ENCODE data around the gene KAT6B. TPM values are rescaled to one million over a fixed set of nuclear protein-coding genes. Genes with fewer than 3 reads are reported as not detected.
"Not testable (repeated sequence)": the region's sequence is repeated elsewhere in the genome, so short reads cannot be mapped to it uniquely, and the experiment has no call there.

Gene KAT6B
- total and polyA plus RNA-seq, 2 experiments from 2014 or later: 15.8 to 36.2 TPM

- Histone ChIP-seq H3K4me3 (no peak overlapping the region), H4K20me1 (ENCODE audit: insufficient read depth, poor library complexity, severe bottlenecking) (peaks cover 77% of the 10 kb centered on the region), H3K27ac (no peak overlapping the region), H3K79me2 (peaks cover 90% of the 10 kb centered on the region), H3K27me3 (no peaks in the 10 kb centered on the region), H3K36me3 (replicated peaks; ENCODE audit: insufficient read depth, low read depth) (no peaks in the 10 kb centered on the region), H3K4me2 (no peak overlapping the region), H2AFZ (no peak overlapping the region), H3K4me1 (ENCODE audit: insufficient read depth) (peaks cover 18% of the 10 kb centered on the region), H3K9me3 (ENCODE audit: low read depth) (no peaks in the 10 kb centered on the region), H3K9me2 (replicated peaks; ENCODE audit: insufficient read depth) (no peaks in the 10 kb centered on the region)
- TF ChIP-seq EZH2 (IDR thresholded peaks at IDR 0.05; ENCODE audit: borderline replicate concordance): no peak
- TF ChIP-seq EZH2phosphoT487 (IDR thresholded peaks at IDR 0.05; ENCODE audit: low read depth, severe bottlenecking, unreplicated experiment): no peak
- no peak for TF ChIP-seq CTCF (IDR thresholded peaks at IDR 0.05; ENCODE audit: poor library complexity)
- WGBS (ENCODE audit: low lambda C conversion rate, missing lambda C conversion rate): 95% methylated on average over 1 of the region's 1 CpG
- DNase-seq (ENCODE audit: low spot score): no peak
Measured at GRCh38 chr10:74874649-74875048, 48.2 kb downstream of the KAT6B start.

DNA sequence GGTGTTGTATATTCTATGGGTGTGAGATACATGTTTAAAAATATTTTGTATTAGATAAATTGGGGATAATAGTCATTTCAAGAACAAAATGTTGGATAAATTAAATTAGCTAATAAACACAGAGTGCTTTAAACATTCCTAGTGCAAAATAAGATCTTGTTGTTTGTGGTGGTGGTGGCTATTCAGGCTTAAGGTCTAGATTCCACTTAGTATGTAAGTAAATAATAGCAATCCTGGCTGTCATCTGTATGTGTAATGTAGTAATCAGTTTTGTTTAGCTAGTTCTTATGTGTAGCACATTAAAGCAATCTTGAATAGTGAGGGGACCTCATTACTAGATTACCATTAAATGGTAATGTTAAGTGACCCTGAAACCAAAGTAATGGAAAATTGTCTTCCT, 48.7 kb downstream of the KAT6B start:
- peaks cover 18% of the 10 kb centered on the region for H3K4me1 ChIP-seq (ENCODE audit: insufficient read depth)
- TF ChIP-seq EZH2phosphoT487 (IDR thresholded peaks at IDR 0.05; ENCODE audit: low read depth, severe bottlenecking, unreplicated experiment) (no peak), EZH2 (IDR thresholded peaks at IDR 0.05; ENCODE audit: borderline replicate concordance) (no peak), CTCF (IDR thresholded peaks at IDR 0.05; ENCODE audit: poor library complexity) (no peak)
- no peak for DNase-seq (ENCODE audit: low spot score)
- H3K9me2 ChIP-seq (replicated peaks; ENCODE audit: insufficient read depth): no peaks in the 10 kb centered on the region
- no peak overlapping the region for H3K27ac ChIP-seq
- H3K4me2 ChIP-seq: no peak overlapping the region
- no peaks in the 10 kb centered on the region for H3K36me3 ChIP-seq (replicated peaks; ENCODE audit: insufficient read depth, low read depth)
- H2AFZ ChIP-seq: no peak overlapping the region
- no peaks in the 10 kb centered on the region for H3K27me3 ChIP-seq
- H3K9me3 ChIP-seq (ENCODE audit: low read depth): no peaks in the 10 kb centered on the region
- no peak overlapping the region for H3K4me3 ChIP-seq
- H3K79me2 ChIP-seq: peaks cover 90% of the 10 kb centered on the region
- H4K20me1 ChIP-seq (ENCODE audit: insufficient read depth, poor library complexity, severe bottlenecking): peaks cover 79% of the 10 kb centered on the region

DNA sequence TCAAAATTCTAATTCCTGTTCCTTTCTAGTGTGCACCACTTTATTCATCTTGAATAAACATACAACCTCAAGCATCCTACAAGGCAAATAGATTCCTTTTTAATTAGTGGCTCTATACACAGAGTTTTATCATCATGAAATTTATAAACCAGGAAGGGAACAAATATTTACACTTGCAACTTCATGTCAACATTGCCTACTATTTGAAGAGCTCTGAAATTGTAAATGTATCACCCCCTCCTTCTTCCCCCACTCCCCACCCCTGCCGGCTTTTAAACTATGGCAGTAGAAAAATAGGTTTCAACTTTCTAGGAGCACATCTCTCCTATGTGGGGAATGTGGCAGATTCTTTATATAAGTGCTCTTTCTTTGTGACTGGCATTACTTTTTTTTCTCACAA, 49.6 kb downstream of the KAT6B start:
- Histone ChIP-seq H3K79me2 (peaks cover 92% of the 10 kb centered on the region), H2AFZ (no peak overlapping the region), H3K9me2 (replicated peaks; ENCODE audit: insufficient read depth) (no peaks in the 10 kb centered on the region), H3K4me3 (no peak overlapping the region), H3K4me2 (no peak overlapping the region), H3K4me1 (ENCODE audit: insufficient read depth) (peaks cover 18% of the 10 kb centered on the region), H3K36me3 (replicated peaks; ENCODE audit: insufficient read depth, low read depth) (no peaks in the 10 kb centered on the region), H3K27ac (no peak overlapping the region), H3K9me3 (ENCODE audit: low read depth) (no peaks in the 10 kb centered on the region), H4K20me1 (ENCODE audit: insufficient read depth, poor library complexity, severe bottlenecking) (peaks cover 75% of the 10 kb centered on the region), H3K27me3 (no peaks in the 10 kb centered on the region)
- TF ChIP-seq EZH2phosphoT487 (IDR thresholded peaks at IDR 0.05; ENCODE audit: low read depth, severe bottlenecking, unreplicated experiment): peak; percentile 32
- no peak for TF ChIP-seq CTCF (IDR thresholded peaks at IDR 0.05; ENCODE audit: poor library complexity)
- 17% methylated on average over 1 of the region's 1 CpG for WGBS (ENCODE audit: low lambda C conversion rate, missing lambda C conversion rate)
- no peak for DNase-seq (ENCODE audit: low spot score)

DNA sequence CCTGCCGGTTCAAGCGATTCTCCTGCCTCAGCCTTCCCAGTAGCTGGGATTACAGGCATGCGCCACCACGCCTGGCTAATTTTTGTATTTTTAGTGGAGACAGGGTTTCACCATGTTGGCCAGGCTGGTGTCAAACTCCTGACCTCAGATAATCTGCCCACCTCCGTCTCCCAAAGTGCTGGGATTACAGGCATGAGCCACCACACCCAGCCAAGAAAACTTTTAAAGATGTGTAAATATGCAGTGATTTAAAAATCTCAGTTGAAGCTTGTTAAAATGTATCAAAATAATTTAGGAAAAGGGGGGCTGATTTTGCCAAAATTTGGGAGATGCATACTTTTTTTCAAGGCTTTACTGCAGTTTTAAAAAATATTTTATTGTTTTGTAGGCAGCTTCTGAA, 50.7 kb downstream of the KAT6B start:
- H3K79me2 ChIP-seq: peaks cover 93% of the 10 kb centered on the region
- not testable (repeated sequence) for H3K4me2 ChIP-seq; H2AFZ ChIP-seq; DNase-seq (ENCODE audit: low spot score); H3K36me3 ChIP-seq (replicated peaks; ENCODE audit: insufficient read depth, low read depth); H3K9me3 ChIP-seq (ENCODE audit: low read depth); H3K4me3 ChIP-seq; H3K27ac ChIP-seq; H3K9me2 ChIP-seq (replicated peaks; ENCODE audit: insufficient read depth); H3K27me3 ChIP-seq
- H3K4me1 ChIP-seq (ENCODE audit: insufficient read depth): peaks cover 18% of the 10 kb centered on the region
- H4K20me1 ChIP-seq (ENCODE audit: insufficient read depth, poor library complexity, severe bottlenecking): peaks cover 77% of the 10 kb centered on the region
- WGBS (ENCODE audit: low lambda C conversion rate, missing lambda C conversion rate): 88% methylated on average over 5 of the region's 5 CpGs

Data from hepatocyte (in vitro differentiated cells).